Liver (tissue), 9 donors: ENCODE data around the gene PM20D2. TPM values are rescaled to one million over a fixed set of nuclear protein-coding genes. Genes with fewer than 3 reads are reported as not detected.

Experiments
- DNase-seq: peaks from one replicate; pipeline ENCODE4 v3.0.0-alpha.2; 2017; ENCODE audit warnings: low spot score
- H3K27ac ChIP-seq, 2 donors: one replicate each; pipeline ENCODE4 v1.7.0; 2013; ENCODE audit warnings: inconsistent platforms in 2 of 2, low read length in 2 of 2, control low read depth in 1 of 2, low read depth in 1 of 2, mild to moderate bottlenecking in 1 of 2
- H3K27me3 ChIP-seq, 4 donors: one replicate each; pipeline versions ENCODE4 v1.6.1 to v1.7.0; 2013; ENCODE audit warnings: low read length in 3 of 4, inconsistent platforms in 1 of 4, mild to moderate bottlenecking in 1 of 4, moderate library complexity in 1 of 4; ENCODE audit not compliant: control insufficient read depth in 4 of 4, insufficient read depth in 4 of 4
- H3K36me3 ChIP-seq, 4 donors: one replicate each; pipeline versions ENCODE4 v1.6.1 to v1.7.0; 2013; ENCODE audit warnings: low read length in 3 of 4, mild to moderate bottlenecking in 3 of 4, low read depth in 1 of 4, moderate library complexity in 1 of 4; ENCODE audit not compliant: control insufficient read depth in 4 of 4, insufficient read depth in 3 of 4
- H3K4me1 ChIP-seq, 4 donors: one replicate each; pipeline versions ENCODE4 v1.6.1 to v1.7.0; 2013; ENCODE audit warnings: low read length in 3 of 4, mild to moderate bottlenecking in 3 of 4, moderate library complexity in 1 of 4; ENCODE audit not compliant: control insufficient read depth in 4 of 4, insufficient read depth in 4 of 4
- H3K4me3 ChIP-seq, 3 donors: one replicate each; pipeline versions ENCODE4 v1.6.1 to v1.7.0; 2013; ENCODE audit warnings: low read length in 3 of 3, control low read depth in 1 of 3, low read depth in 1 of 3, mild to moderate bottlenecking in 1 of 3
- H3K9ac ChIP-seq, 2 donors: one replicate each; pipeline ENCODE4 v1.7.0; 2013; ENCODE audit warnings: low read length in 2 of 2, mild to moderate bottlenecking in 2 of 2, moderate library complexity in 2 of 2, control low read depth in 1 of 2, low read depth in 1 of 2
- H3K9me3 ChIP-seq, 4 donors: one replicate each; pipeline versions ENCODE4 v1.6.1 to v1.7.0; 2013; ENCODE audit warnings: low read length in 3 of 4; ENCODE audit not compliant: control insufficient read depth in 4 of 4
- EGR1 ChIP-seq, 2 donors: IDR thresholded peaks; 2 replicates each; pipeline ENCODE4 v1.6.1; 2016 to 2018; ENCODE audit warnings: antibody characterized with exemption in 2 of 2, low read depth in 2 of 2
- FOXA1 ChIP-seq: IDR thresholded peaks from 2 replicates; pipeline ENCODE4 v1.6.1; 2016; ENCODE audit warnings: antibody characterized with exemption
- FOXA2 ChIP-seq: IDR thresholded peaks from 2 replicates; pipeline ENCODE4 v1.6.1; 2016; ENCODE audit warnings: antibody characterized with exemption
- GABPA ChIP-seq, 2 donors: IDR thresholded peaks in 1 of 2; conservative IDR thresholded peaks in 1 of 2; 2 replicates each; pipeline ENCODE4 v1.6.1; 2016; ENCODE audit warnings: antibody characterized with exemption in 2 of 2, mild to moderate bottlenecking in 1 of 2, moderate library complexity in 1 of 2
- HNF4G ChIP-seq: IDR thresholded peaks from 2 replicates; pipeline ENCODE4 v1.6.1; 2016; ENCODE audit warnings: antibody characterized with exemption
- MAX ChIP-seq: IDR thresholded peaks from 2 replicates; pipeline ENCODE4 v1.6.1; 2016; ENCODE audit warnings: antibody characterized with exemption
- NR2F2 ChIP-seq: IDR thresholded peaks from 2 replicates; pipeline ENCODE4 v1.6.1; 2016; ENCODE audit warnings: antibody characterized with exemption
- RAD21 ChIP-seq, 2 donors: IDR thresholded peaks; 2 replicates each; pipeline ENCODE4 v1.6.1; 2016; ENCODE audit warnings: antibody characterized with exemption in 2 of 2, mild to moderate bottlenecking in 2 of 2
- REST ChIP-seq: IDR thresholded peaks from 2 replicates; pipeline ENCODE4 v1.6.1; 2016; ENCODE audit warnings: antibody characterized with exemption, mild to moderate bottlenecking
- RXRA ChIP-seq, 2 donors: IDR thresholded peaks; 2 replicates each; pipeline ENCODE4 v1.6.1; 2017 to 2018; ENCODE audit warnings: antibody characterized with exemption in 2 of 2, mild to moderate bottlenecking in 1 of 2
- SP1 ChIP-seq: IDR thresholded peaks from 2 replicates; pipeline ENCODE4 v1.6.1; 2018; ENCODE audit warnings: antibody characterized with exemption, mild to moderate bottlenecking
- TAF1 ChIP-seq: conservative IDR thresholded peaks from 2 replicates; pipeline ENCODE4 v1.6.1; 2016; ENCODE audit warnings: antibody characterized with exemption, mild to moderate bottlenecking
- WGBS: extraction: QIAGEN DNeasy Blood & Tissue Kit; methylation state at CpG from one replicate; pipeline ENCODE4 v1.1.7; 2013; 5-methylcytosine and 5-hydroxymethylcytosine counted together
- polyA plus RNA-seq, 2 donors: library from polyadenylated mRNA; stranded (reverse) in 1 of 2; unstranded in 1 of 2; fragments of 200-250 nt in 1 of 2; fragments of >200 nt in 1 of 2; fragmentation: Nextera tagmentation in 1 of 2; extraction: Ambion mirVana in 1 of 2; gene quantifications; one replicate each; pipeline versions ENCODE4 v1.2.1 to v1.2.3, GENCODE V29; 2013 to 2015
- total RNA-seq, 2 donors: library from RNA; depleted of rRNA; stranded (reverse); fragments of >200 nt; gene quantifications; one replicate each; pipeline ENCODE4 v1.2.3, GENCODE V29; 2014
- TF ChIP-seq, protein P1 (sequence below): IDR thresholded peaks from 2 replicates; pipeline ENCODE4 v1.6.1; 2016; ENCODE audit warnings: antibody characterized with exemption
- TF ChIP-seq, protein P2 (sequence below): fragments of 150-350 bp; IDR thresholded peaks from 2 replicates; pipeline ENCODE4 v1.5.1; 2017; ENCODE audit warnings: improper control_type of control experiment, low read depth, low read length; ENCODE audit not compliant: missing input control
- TF ChIP-seq, protein P3 (sequence below): IDR thresholded peaks from 2 replicates; pipeline ENCODE4 v1.6.1; 2016; ENCODE audit warnings: antibody characterized with exemption
- donor health status: healthy.
- donor health status: healthy.
- donor health status: healthy.
- donor health status: healthy.
- donor health status: healthy.

The PM20D2 gene
- total and polyA plus RNA-seq, 4 donors, result 1.7 to 12.4 (median 4.5) TPM

DNA sequence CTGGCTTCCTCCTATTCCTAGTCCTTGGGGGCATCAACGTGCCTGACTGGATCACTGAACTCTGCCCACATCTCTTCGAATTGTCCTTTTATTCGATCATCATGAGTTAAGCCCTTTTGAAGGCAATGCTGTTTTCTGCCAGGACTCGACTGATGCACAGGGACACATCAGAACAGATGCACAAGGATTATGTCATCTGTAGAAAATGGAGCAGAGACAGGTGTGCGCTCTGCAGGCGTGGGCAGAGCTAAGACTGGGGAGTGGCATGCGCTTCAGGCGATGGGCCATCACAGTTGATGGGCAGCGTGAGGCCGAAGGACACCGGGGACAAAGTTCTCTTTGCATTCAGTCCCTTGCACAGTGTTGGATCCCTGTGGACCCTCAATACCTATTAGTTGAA is 58.2 kb downstream of the PM20D2 start:
- WGBS, result 89% methylated on average over 11 of the region's 11 CpGs
- H3K27me3 ChIP-seq, result no peaks in the 10 kb centered on the region
- no peaks in the 10 kb centered on the region for H3K9me3 ChIP-seq
- H3K36me3 ChIP-seq, result no peaks in the 10 kb centered on the region
- TF ChIP-seq RXRA (IDR thresholded peaks at IDR 0.05), result no peak
- TF ChIP-seq, protein P1, sequence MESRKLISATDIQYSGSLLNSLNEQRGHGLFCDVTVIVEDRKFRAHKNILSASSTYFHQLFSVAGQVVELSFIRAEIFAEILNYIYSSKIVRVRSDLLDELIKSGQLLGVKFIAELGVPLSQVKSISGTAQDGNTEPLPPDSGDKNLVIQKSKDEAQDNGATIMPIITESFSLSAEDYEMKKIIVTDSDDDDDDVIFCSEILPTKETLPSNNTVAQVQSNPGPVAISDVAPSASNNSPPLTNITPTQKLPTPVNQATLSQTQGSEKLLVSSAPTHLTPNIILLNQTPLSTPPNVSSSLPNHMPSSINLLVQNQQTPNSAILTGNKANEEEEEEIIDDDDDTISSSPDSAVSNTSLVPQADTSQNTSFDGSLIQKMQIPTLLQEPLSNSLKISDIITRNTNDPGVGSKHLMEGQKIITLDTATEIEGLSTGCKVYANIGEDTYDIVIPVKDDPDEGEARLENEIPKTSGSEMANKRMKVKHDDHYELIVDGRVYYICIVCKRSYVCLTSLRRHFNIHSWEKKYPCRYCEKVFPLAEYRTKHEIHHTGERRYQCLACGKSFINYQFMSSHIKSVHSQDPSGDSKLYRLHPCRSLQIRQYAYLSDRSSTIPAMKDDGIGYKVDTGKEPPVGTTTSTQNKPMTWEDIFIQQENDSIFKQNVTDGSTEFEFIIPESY, result no peak
- TF ChIP-seq FOXA1, result no peak
- no peak for TF ChIP-seq NR2F2
- TF ChIP-seq, protein P2, sequence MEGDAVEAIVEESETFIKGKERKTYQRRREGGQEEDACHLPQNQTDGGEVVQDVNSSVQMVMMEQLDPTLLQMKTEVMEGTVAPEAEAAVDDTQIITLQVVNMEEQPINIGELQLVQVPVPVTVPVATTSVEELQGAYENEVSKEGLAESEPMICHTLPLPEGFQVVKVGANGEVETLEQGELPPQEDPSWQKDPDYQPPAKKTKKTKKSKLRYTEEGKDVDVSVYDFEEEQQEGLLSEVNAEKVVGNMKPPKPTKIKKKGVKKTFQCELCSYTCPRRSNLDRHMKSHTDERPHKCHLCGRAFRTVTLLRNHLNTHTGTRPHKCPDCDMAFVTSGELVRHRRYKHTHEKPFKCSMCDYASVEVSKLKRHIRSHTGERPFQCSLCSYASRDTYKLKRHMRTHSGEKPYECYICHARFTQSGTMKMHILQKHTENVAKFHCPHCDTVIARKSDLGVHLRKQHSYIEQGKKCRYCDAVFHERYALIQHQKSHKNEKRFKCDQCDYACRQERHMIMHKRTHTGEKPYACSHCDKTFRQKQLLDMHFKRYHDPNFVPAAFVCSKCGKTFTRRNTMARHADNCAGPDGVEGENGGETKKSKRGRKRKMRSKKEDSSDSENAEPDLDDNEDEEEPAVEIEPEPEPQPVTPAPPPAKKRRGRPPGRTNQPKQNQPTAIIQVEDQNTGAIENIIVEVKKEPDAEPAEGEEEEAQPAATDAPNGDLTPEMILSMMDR, result no peak
- TF ChIP-seq GABPA (IDR thresholded peaks at IDR 0.05 in 1 of 2, conservative IDR thresholded peaks at IDR 0.05 in 1 of 2), result no peak
- no peak for TF ChIP-seq SP1
- no peak for TF ChIP-seq TAF1
- TF ChIP-seq MAX, result no peak
- no peak for TF ChIP-seq REST
- TF ChIP-seq, protein P3, sequence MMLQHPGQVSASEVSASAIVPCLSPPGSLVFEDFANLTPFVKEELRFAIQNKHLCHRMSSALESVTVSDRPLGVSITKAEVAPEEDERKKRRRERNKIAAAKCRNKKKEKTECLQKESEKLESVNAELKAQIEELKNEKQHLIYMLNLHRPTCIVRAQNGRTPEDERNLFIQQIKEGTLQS, result no peak
- TF ChIP-seq FOXA2, result no peak
- no peak for TF ChIP-seq RAD21 (IDR thresholded peaks at IDR 0.05)
- no peak for TF ChIP-seq EGR1 (IDR thresholded peaks at IDR 0.05; ENCODE audit: low read depth in 2 of 2)
- TF ChIP-seq HNF4G, result no peak
- no peak for DNase-seq
- H3K27ac ChIP-seq, result no peak overlapping the region
- H3K4me1 ChIP-seq, result no peaks in the 10 kb centered on the region
- H3K4me3 ChIP-seq, result no peak overlapping the region
- no peak overlapping the region for H3K9ac ChIP-seq

- H3K9ac ChIP-seq, result no peak overlapping the region
- no peak overlapping the region for H3K27ac ChIP-seq
- no peaks in the 10 kb centered on the region for H3K4me1 ChIP-seq
- no peaks in the 10 kb centered on the region for H3K27me3 ChIP-seq
- H3K36me3 ChIP-seq, result no peaks in the 10 kb centered on the region
- H3K4me3 ChIP-seq, result no peak overlapping the region
- TF ChIP-seq FOXA2 (no peak), FOXA1 (no peak), HNF4G (no peak), SP1 (no peak), REST (no peak), NR2F2 (no peak)
- TF ChIP-seq, protein P2, result no peak
- H3K9me3 ChIP-seq, result no peaks in the 10 kb centered on the region
- no peak for DNase-seq
- 86% methylated on average over 4 of the region's 4 CpGs for WGBS
Observed at GRCh38 chr6:89205819-89206218, 60.0 kb downstream of the PM20D2 start.
